HCT116 (cell line): ENCODE measurements around the gene FGF16. TPM values are rescaled to one million over a fixed set of nuclear protein-coding genes. Genes with fewer than 3 reads are reported as not detected.

Source experiments
- ATAC-seq: fragments of 200-7000 bp; cut with Tn5 transposase; 2 replicates; pipeline ENCODE4 v1.9.1; 2020; ENCODE audit warnings: mild to moderate bottlenecking, moderate library complexity
- BruUV-seq: library from RNA; stranded (reverse); fragments of 400-500 nt; replicated peaks from 2 replicates; lab custom pipeline; 2021; lab: Mats Ljungman, UMichigan
- CTCF ChIA-PET: fragments of 300-600 bp; sonication (Branson Sonifier 250); formaldehyde crosslinking; loops from one replicate; lab custom pipeline; 2021; ENCODE audit warnings: antibody characterized with exemption; lab: Charles Lee
- POLR2A ChIA-PET: fragments of 300-600, 350-600 bp; sonication (Branson Sonifier 250); formaldehyde crosslinking; loops from one replicate; lab custom pipeline; 2021; ENCODE audit warnings: antibody characterized with exemption; lab: Charles Lee
- RAD21 ChIA-PET, 2 experiments: fragments of 300-600 bp; sonication (Branson Sonifier 250); formaldehyde crosslinking; loops; one replicate each; lab custom pipeline; 2023; ENCODE audit warnings: low total read pairs in 2 of 2; ENCODE audit not compliant: uncharacterized antibody in 2 of 2, unreplicated experiment in 2 of 2, low non-redundant PET in 1 of 2; lab: Charles Lee
- DNase-seq: peaks from one replicate; pipeline ENCODE4 v3.0.0-alpha.2; 2010; ENCODE audit warnings: low read depth, low spot score
- H2AFZ ChIP-seq: fragments of 200-600 bp; shearing (Covaris generic), sonication (generic); 2 replicates; pipeline ENCODE4 v1.6.1; 2017; ENCODE audit warnings: low read depth, mixed run types, mixed read lengths, antibody characterized with exemption, low read length; ENCODE audit not compliant: poor library complexity, severe bottlenecking
- H3K27ac ChIP-seq: 2 replicates; pipeline ENCODE4 v1.5.1; 2012; ENCODE audit warnings: low read depth, low read length
- H3K27me3 ChIP-seq: fragments of 200-600 bp; sonication (generic); 2 replicates; pipeline ENCODE4 v1.6.1; 2016; ENCODE audit warnings: mixed run types, low read length, mixed read lengths; ENCODE audit not compliant: insufficient read depth
- H3K36me3 ChIP-seq, 2 experiments: fragments of 200-500 bp in 1 of 2; fragments of 200-600 bp in 1 of 2; sonication (Bioruptor generic) in 1 of 2; sonication (generic) in 1 of 2; 2 replicates each; pipeline versions ENCODE4 v1.5.1 to v1.6.1; 2014 to 2016; ENCODE audit warnings: low read length in 2 of 2, inconsistent platforms in 1 of 2, mixed read lengths in 1 of 2, mixed run types in 1 of 2; ENCODE audit not compliant: insufficient read depth in 2 of 2, control insufficient read depth in 1 of 2
- H3K4me1 ChIP-seq, 2 experiments: fragments of 200-600 bp in 1 of 2; sonication (generic) in 1 of 2; 2 replicates each; pipeline versions ENCODE4 v1.5.1 to v1.6.1; 2012 to 2017; ENCODE audit warnings: low read length in 2 of 2, inconsistent platforms in 1 of 2, mild to moderate bottlenecking in 1 of 2, mixed read lengths in 1 of 2, mixed run types in 1 of 2, moderate library complexity in 1 of 2; ENCODE audit not compliant: insufficient read depth in 2 of 2, control insufficient read depth in 1 of 2
- H3K4me2 ChIP-seq: fragments of 200-600 bp; sonication (generic); 2 replicates; pipeline ENCODE4 v1.6.1; 2017; ENCODE audit warnings: mixed run types, low read length, mixed read lengths
- H3K4me3 ChIP-seq, 2 experiments: fragments of 200-600 bp in 1 of 2; sonication (generic) in 1 of 2; replicated peaks in 1 of 2; 2 replicates each; pipeline ENCODE4 v1.5.1; 2011 to 2016; ENCODE audit warnings: low read length in 2 of 2, control low read depth in 1 of 2, low read depth in 1 of 2, mild to moderate bottlenecking in 1 of 2, mixed read lengths in 1 of 2, mixed run types in 1 of 2
- H3K79me2 ChIP-seq: fragments of 200-600 bp; sonication (generic); 2 replicates; pipeline ENCODE4 v1.6.1; 2017; ENCODE audit warnings: mild to moderate bottlenecking, mixed run types, low read length, moderate library complexity, mixed read lengths; ENCODE audit not compliant: insufficient read depth
- H3K9ac ChIP-seq: fragments of 200-600 bp; sonication (generic); 2 replicates; pipeline ENCODE4 v1.6.1; 2016; ENCODE audit warnings: low read length, mixed read lengths
- H3K9me2 ChIP-seq: fragments of 200-600 bp; sonication (generic), shearing (Covaris generic); 2 replicates; pipeline ENCODE4 v1.6.1; 2017; ENCODE audit warnings: mixed run types, mild to moderate bottlenecking, moderate library complexity; ENCODE audit not compliant: insufficient read depth
- H3K9me3 ChIP-seq, 2 experiments: fragments of 200-500 bp in 1 of 2; fragments of 200-600 bp in 1 of 2; sonication (Bioruptor generic) in 1 of 2; sonication (generic) in 1 of 2; 2 replicates each; pipeline ENCODE4 v1.6.1; 2014 to 2017; ENCODE audit warnings: low read length in 2 of 2, mixed read lengths in 2 of 2, inconsistent platforms in 1 of 2, low read depth in 1 of 2, mild to moderate bottlenecking in 1 of 2, mixed run types in 1 of 2, moderate library complexity in 1 of 2; ENCODE audit not compliant: control insufficient read depth in 1 of 2, insufficient read depth in 1 of 2
- H4K20me1 ChIP-seq: fragments of 200-600 bp; sonication (generic), shearing (Covaris generic); 2 replicates; pipeline ENCODE4 v1.6.1; 2017; ENCODE audit warnings: mixed run types, mild to moderate bottlenecking, moderate library complexity; ENCODE audit not compliant: insufficient read depth
- CEBPB ChIP-seq: IDR thresholded peaks from 2 replicates; pipeline ENCODE4 v1.6.1; 2012; ENCODE audit warnings: low read depth
- FOSL1 ChIP-seq: IDR thresholded peaks from 2 replicates; pipeline ENCODE4 v1.6.1; 2012; ENCODE audit warnings: low read depth
- POLR2A ChIP-seq: IDR thresholded peaks from 2 replicates; pipeline ENCODE4 v1.7.0; 2011; ENCODE audit warnings: borderline replicate concordance; ENCODE audit not compliant: insufficient read depth, insufficient read length; ENCODE audit errors: extremely low read depth
- RAD21 ChIP-seq: IDR thresholded peaks from 2 replicates; pipeline ENCODE4 v1.6.1; 2012; ENCODE audit warnings: low read depth, mild to moderate bottlenecking
- SRF ChIP-seq: IDR thresholded peaks from 2 replicates; pipeline ENCODE4 v1.6.1; 2012; ENCODE audit warnings: low read depth
- TCF7L2 ChIP-seq: IDR thresholded peaks from 2 replicates; pipeline ENCODE4 v1.7.0; 2011; ENCODE audit warnings: borderline replicate concordance, inconsistent platforms; ENCODE audit not compliant: insufficient read depth, insufficient read length; ENCODE audit errors: extremely low read depth
- ZFX ChIP-seq: fragments of 450-650 bp; IDR thresholded peaks from 2 replicates; pipeline ENCODE4 v1.6.1; 2017
- intact Hi-C: fragments of 100-400 bp; cut with micrococcal nuclease; formaldehyde crosslinking; loops from 2 replicates; pipeline ENCODE4 v1.10.0; 2022
- total RNA-seq: library from RNA; stranded (reverse); gene quantifications from one replicate; pipeline ENCODE4 v1.2.1, GENCODE V29; 2021; ENCODE audit not compliant: unreplicated experiment
- TF ChIP-seq, protein P1 (sequence below): IDR thresholded peaks from 2 replicates; pipeline ENCODE4 v1.6.1; 2011; ENCODE audit warnings: mild to moderate bottlenecking, low read length, moderate library complexity; ENCODE audit not compliant: insufficient replicate concordance; ENCODE audit errors: extremely low read depth

The FGF16 gene
- total RNA-seq, 1 experiment from 2014 or later = not detected

DNA sequence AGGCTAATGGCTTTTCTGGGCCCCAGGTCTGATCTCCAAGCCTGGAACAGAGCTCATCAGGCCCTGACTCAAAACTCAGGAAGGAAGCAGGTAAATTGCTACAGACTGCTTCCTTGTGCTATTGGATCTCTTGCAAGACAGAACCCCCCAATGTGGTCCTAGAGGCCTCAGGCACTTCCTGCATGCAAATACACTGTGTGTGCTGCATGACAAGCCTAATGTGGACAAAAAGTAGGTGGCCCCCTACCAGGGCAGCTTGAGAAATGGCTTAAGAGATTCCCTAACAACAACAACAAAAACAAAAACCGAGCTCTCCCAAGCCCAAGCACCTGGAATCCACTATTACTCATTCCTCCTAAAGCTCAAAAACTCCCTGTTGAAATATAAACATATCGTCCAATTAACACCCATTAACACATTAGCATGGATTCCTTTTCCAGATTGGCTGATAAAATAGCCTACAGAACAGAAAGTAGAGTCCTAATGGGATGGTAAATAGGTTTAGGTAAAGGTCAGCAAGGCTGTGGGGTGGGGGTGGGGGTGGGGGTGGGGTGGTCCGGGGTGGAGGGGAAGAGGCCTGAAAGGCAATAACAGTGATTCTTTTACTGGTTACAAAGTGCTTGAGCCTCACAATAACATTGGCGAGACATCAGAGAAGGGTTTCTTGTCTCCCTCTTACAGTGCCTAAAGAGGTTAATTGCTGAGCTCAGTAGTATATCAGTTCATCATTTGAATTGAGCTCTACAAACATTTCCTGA, 24.1 kb upstream of the FGF16 start (continued):
- TF ChIP-seq SRF (no peak), FOSL1 (no peak), CEBPB (no peak), ZFX (no peak)
- TF ChIP-seq, protein P1, sequence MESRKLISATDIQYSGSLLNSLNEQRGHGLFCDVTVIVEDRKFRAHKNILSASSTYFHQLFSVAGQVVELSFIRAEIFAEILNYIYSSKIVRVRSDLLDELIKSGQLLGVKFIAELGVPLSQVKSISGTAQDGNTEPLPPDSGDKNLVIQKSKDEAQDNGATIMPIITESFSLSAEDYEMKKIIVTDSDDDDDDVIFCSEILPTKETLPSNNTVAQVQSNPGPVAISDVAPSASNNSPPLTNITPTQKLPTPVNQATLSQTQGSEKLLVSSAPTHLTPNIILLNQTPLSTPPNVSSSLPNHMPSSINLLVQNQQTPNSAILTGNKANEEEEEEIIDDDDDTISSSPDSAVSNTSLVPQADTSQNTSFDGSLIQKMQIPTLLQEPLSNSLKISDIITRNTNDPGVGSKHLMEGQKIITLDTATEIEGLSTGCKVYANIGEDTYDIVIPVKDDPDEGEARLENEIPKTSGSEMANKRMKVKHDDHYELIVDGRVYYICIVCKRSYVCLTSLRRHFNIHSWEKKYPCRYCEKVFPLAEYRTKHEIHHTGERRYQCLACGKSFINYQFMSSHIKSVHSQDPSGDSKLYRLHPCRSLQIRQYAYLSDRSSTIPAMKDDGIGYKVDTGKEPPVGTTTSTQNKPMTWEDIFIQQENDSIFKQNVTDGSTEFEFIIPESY = no peak

DNA sequence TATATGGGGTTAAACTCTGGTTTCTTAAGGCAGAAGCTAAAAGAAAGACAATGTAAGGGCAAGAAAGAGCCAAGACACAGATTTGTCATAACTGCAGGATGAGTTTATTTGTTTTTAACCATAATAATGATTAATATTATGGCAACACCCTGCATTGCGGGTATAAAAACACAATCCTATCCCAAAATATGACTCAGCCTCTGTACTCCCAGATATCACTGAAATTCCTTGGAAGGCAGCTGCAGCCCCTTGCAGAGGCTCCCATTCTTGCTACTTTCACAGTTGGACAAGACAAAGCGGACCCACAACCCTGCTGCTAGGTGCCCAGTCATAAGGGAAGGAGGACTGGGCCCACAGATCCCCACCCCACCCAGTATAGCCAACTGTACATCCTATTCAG, 20.4 kb upstream of the FGF16 start:
- RAD21 ChIA-PET = no interaction called here
- H3K9me3 ChIP-seq = no peaks in the 10 kb centered on the region
- intact Hi-C loops = no loop called here
- H3K79me2 ChIP-seq = no peaks in the 10 kb centered on the region
- no peak for TF ChIP-seq RAD21
- no peak for TF ChIP-seq TCF7L2
- TF ChIP-seq POLR2A = no peak
- TF ChIP-seq, all 23 proteins: peak for 0
- ChIA-PET POLR2A (no interaction called here), CTCF (no interaction called here)
- BruUV-seq = no TSS peak
- Histone ChIP-seq H3K27ac (no peak overlapping the region), H3K4me1 (no peaks in the 10 kb centered on the region), H2AFZ (no peak overlapping the region), H3K36me3 (no peaks in the 10 kb centered on the region), H3K4me2 (no peak overlapping the region), H4K20me1 (no peaks in the 10 kb centered on the region), H3K9me2 (no peaks in the 10 kb centered on the region), H3K9ac (no peak overlapping the region), H3K27me3 (no peaks in the 10 kb centered on the region), H3K4me3 (no peak overlapping the region)
- no peak for DNase-seq
- no peak for ATAC-seq
